SW 1271 (cell line): ENCODE measurements around the gene GRWD1.

Experiments used
- DNase-seq, 2 experiments: peaks; one replicate each; lab custom pipeline; 2025; lab: John Stamatoyannopoulos, UW

The GRWD1 gene

DNA sequence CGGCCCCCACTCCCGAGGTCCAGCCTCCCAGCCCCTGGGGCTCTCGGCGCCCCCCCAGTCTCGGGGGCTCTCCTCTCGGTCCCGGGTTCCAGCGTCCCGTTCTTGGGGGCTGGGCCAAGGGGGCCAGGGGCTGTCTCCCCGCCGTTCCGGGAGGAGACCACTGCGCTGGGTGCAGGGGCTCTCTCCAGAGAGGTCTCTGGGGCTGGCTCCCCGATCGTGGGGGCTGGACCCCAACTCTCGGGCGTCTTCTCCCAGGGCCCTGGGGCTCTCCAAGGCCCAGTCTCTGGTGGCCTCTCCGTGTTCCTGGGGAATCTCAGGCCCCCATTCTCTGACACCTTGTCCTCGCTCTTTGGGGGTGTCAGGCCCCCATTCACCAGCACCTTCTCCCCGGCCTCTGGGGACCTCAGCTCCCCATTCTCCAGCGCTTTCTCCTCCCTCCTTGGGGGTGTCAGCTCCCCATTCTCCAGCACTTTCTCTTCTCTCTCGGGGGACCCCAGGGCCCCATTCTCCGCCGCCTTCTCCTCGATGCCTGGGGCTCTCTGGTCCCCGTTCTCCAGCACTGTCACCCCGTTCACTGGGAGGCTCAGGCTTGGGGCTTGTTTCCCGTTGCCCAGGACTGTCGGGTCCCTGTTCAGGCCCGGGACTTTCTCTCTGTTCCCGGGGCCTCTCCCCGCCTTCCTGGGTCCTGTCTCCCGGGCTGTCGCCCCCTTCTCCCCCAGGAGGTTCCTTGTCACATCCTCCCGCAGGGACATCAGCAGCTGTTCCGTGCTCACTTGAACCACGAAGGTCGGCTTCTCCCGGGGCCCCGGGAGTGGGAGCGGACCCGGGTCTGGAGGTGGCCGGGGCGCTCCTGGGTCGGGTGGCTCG is 52.2 kb downstream of the GRWD1 start:
- DNase-seq, result no peak

DNA sequence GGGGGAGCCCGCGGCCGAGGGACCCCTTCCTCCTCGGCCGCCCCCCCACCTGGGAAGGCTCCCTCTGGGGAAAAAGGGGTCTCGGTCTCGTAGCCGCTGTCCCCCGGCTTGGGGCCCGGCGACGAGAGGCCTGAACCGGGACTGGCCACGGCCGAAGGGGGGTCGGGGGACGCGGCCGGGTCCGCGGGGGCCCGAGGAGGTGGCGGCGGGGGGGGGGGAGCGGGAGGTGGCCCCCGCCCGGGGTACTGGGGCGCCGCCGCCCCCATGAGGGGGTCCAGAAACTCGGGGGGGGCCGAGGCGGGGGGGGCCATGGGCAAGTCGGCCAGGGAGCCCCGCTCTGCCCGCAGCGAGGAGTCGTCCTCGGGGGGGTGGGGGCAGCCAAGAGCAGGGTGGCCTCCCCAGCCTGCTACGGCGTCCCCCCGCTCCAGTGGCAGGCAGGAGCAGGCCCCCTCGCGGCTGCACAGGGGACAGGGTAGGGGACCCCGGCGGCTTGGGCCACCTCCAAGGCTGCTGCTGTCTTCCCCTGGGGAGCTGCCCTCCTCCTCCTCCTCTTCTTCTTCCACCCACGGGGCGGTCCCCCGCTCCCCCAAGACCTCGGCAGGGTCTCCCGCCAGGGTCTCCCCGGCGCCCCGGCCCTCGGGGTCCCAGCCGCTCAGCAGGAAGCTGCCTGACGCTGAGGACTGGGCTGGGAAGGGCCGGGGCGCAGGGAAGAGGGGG is 53.0 kb downstream of the GRWD1 start:
- no peak for DNase-seq

DNA sequence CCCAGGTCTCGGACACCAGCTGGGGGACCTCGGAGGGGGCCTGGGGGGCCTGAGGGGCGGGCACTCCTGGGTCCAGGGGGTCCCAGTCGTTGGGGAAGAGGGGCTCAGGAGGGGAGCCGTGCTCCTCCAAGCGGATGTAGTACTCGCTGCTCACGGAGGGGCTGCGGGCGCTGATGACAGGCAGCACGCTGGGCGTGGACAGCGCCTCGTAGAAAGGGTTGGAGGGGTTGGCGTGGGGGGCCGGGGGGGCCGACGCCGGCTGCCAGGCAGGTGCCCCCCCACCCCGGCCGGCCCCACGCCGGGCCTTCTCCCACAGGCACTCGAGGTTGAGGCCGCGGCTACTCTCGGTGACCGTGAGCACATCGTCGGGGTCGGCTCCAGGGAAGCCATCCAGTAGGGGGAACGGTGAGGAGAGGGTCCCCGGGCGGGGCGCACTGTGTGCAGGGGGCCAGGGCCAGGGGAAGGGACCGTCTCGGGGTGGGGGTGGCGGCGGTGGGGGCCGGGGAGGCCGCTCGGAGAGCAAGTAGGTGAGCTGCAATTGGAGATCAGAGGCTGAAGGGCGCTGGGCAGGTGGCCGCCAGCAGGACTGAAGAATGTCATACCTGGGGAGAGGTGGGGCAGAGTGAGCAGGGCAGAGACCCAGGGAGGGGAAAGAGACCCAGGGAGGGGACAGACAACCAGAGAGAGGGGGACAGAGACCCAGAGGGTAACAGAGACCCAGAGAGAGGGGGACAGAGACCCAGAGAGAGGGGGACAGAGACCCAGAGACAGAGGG is 53.7 kb downstream of the GRWD1 start:
- DNase-seq, result no peak

DNA sequence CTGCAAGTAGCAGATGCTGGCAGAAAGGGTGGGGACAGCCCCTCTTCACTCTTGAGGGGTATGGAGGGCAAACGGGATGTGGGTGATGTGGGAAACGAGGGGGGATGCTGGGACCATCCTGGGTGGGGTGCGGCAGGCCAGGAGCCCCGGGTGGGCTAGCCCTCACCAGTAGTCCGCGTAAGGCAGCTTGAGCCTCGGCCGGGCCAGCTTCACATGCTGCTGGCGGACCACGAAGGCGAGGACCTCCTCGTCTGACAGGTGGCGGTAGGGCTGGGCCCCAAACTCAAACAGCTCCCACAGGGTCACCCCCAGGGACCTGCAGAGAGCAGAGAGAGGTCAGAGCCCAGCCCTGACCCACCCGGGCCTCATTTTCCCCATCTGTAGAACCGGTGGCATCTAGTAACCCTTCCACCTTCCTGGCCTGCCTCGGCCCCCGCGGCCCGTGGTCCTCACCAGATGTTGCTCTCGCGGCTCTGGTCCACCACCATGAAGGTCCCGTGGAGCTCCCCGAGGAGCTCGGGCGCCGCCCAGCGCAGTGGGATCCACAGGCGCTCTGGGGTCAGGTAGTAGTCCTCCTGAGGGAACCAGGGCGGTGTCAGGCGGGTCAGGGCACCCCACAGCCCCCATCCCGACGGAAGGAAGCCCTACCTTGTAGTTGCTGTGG is 55.2 kb downstream of the GRWD1 start:
- DNase-seq, result no peak

DNA sequence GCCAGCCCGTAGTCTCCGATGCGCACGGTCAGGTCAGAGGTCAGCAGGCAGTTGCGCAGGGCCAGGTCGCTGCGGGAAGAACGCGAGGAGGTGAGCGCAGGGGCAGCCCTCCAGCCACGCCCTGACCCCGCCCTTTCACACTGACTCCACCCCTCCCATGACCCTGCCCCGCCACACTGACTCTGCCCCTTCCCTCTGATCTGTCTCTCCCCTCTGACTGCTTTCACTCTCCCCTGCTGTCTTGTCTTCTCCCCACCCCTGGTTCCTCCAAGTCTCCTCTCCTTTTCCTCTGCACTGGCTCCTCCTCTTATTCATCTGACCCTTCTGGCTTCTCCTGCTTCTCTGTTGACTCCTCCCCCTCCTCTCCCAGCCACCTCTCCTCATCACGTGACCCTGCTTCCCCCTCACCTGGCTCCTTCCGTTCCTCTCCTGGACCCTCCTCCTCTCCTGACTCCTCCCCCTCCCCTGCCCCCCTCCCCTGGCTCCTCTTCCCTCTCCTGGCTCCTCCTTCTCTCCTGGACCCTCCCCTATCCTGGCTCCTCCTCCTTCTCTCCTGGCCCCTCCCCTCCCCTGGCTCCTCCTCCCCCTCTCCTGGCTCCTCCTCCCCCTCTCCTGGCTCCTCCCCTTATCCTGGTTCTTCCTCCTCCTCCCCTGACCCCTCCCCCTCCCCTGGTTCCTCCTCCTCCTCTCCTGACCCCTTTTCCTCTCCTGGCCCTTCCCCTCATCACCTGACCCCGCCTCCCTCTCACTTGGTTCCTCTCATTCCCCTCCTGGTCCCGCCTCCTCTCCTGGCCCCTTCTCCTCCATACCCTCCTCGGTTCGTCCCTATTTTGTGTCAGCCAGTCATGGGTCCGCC is 55.9 kb downstream of the GRWD1 start:
- DNase-seq, result peak in 1 of 2 experiments; percentile 55

DNA sequence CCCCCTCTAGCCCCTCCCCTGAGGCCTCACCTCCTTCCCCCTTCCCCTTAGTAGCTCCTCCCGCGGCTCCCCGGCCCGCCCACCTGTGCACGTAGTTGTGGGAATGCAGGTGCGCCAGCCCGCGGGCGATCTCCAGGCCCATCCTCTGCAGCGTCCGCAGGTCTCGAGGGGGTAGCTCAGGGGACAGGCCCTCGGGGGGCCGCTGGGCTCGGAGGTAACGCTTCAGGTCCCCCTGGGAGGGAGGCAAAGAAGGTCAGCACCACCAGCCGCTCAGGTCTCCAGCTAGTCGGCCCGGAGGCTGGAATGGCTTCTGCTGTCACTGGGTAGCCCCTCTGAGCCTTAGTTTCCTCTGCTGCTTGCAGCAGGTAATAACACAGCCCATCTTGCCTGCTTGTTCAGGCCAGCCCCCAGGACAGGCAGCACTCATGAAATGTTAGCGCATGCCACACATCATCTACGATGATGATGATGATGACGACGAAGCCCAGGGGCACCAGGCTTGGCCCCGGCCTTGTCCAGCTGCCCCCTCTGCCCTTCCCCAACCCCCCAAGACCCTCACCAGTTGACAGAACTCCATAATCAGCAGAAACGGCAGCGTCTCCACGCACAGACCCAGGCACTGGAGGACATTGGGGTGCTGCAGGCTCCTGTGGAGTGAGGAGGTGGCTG is 56.7 kb downstream of the GRWD1 start:
- DNase-seq, result no peak

DNA sequence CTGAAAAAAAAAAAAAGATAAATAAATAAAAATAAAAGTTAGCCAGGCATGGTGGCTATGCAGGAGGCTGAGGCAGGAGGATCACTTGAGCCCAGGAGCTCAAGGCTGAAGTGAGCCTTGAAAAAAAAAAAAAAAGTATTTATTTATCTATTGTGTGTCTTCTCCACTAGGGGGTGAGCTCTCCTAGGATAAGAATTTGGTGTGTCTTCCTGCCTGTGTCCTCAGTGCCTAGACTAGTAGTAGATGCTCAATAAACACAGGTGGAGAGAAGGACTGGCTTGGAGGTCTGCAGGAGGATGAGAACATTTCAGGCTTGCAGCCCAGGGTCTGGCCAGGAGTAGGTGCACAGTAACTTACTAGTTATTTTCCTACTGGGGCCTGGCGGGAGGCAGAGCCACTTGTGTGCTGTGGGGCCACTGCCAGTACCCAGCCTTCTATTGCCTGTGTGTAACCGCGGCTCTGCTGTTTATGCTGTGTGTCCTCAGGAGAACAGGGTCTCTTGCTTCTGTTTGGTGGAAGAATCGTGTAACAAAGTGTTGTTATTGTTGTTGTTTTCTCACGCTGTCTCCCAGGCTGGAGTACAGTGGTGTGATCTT is 60.5 kb downstream of the GRWD1 start:
- DNase-seq, result peak; percentile 12 to 56
